ENCODE results near the gene DHX35. TPM values are rescaled to one million over a fixed set of nuclear protein-coding genes. Genes with fewer than 3 reads are reported as not detected.

Gene DHX35
- total and polyA plus RNA-seq, 2 experiments from 2014 or later, result 8.3 to 25.9 TPM

DNA sequence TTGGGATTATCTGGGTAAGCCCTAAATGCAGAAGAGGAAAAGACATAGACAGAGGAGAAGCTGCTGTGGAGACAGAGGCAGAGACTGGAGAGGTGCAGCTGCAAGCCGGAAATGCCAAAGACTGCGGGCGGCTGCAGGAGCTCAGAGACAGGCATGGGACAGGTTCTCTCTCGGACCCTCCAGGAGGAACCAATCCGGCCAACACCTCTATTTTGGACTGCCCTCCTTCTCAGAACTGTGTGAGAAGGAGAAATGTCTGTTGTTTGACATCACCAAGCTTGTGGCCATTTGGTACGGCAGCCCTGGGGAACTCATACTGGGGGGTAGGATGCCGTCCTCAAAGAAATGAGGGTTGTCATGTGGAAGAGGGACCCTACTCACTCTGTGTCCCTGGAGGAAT lies 95.0 kb downstream of the DHX35 start:
- Histone ChIP-seq H3K79me2 (replicated peaks; ENCODE audit: insufficient read depth) (no peaks in the 10 kb centered on the region), H3K27me3 (ENCODE audit: insufficient read depth) (no peaks in the 10 kb centered on the region), H2AFZ (no peak overlapping the region), H3K9me2 (ENCODE audit: insufficient read depth) (no peaks in the 10 kb centered on the region), H3K36me3 (ENCODE audit: insufficient read depth) (no peaks in the 10 kb centered on the region), H3F3A (replicated peaks; ENCODE audit: low read depth) (no peaks in the 10 kb centered on the region), H3K4me1 (ENCODE audit: insufficient read depth) (no peaks in the 10 kb centered on the region), H4K20me1 (replicated peaks; ENCODE audit: insufficient read depth) (no peaks in the 10 kb centered on the region), H3K4me2 (no peak overlapping the region), H3K27ac (ENCODE audit: low read depth) (no peak overlapping the region), H3K4me3 (no peak overlapping the region)
- Mint-ChIP-seq H3K4me1 (no peaks in the 10 kb centered on the region), H3K27me3 (ENCODE audit: insufficient read depth, low read depth, poor library complexity) (no peaks in the 10 kb centered on the region), H3K9me3 (no peaks in the 10 kb centered on the region), H3K4me3 (no peak overlapping the region), H3K36me3 (ENCODE audit: low read depth) (no peaks in the 10 kb centered on the region), H3K27ac (no peak overlapping the region)
- no peak for ATAC-seq
- no peak for TF ChIP-seq CREB1 (CRISPR knock-in tag; IDR thresholded peaks at IDR 0.05; ENCODE audit: low read depth)
- DNase-seq (ENCODE audit: low spot score), result no peak

- H3K27ac Mint-ChIP-seq, result no peak overlapping the region
- Histone ChIP-seq H3F3A (replicated peaks; ENCODE audit: low read depth) (no peaks in the 10 kb centered on the region), H3K27ac (ENCODE audit: low read depth) (no peak overlapping the region), H3K4me2 (no peak overlapping the region), H3K27me3 (ENCODE audit: insufficient read depth) (no peaks in the 10 kb centered on the region), H3K36me3 (ENCODE audit: insufficient read depth) (no peaks in the 10 kb centered on the region), H3K79me2 (replicated peaks; ENCODE audit: insufficient read depth) (no peaks in the 10 kb centered on the region), H3K4me1 (ENCODE audit: insufficient read depth) (no peaks in the 10 kb centered on the region), H3K4me3 (no peak overlapping the region), H2AFZ (no peak overlapping the region), H4K20me1 (replicated peaks; ENCODE audit: insufficient read depth) (no peaks in the 10 kb centered on the region), H3K9me2 (ENCODE audit: insufficient read depth) (no peaks in the 10 kb centered on the region)
- no peak for DNase-seq (ENCODE audit: low spot score)
- no peaks in the 10 kb centered on the region for H3K9me3 Mint-ChIP-seq
- ATAC-seq, result no peak
- H3K4me3 Mint-ChIP-seq, result no peak overlapping the region
- H3K36me3 Mint-ChIP-seq (ENCODE audit: low read depth), result no peaks in the 10 kb centered on the region
- no peaks in the 10 kb centered on the region for H3K4me1 Mint-ChIP-seq
- no peaks in the 10 kb centered on the region for H3K27me3 Mint-ChIP-seq (ENCODE audit: insufficient read depth, low read depth, poor library complexity)
- no peak for TF ChIP-seq ZNF331 (CRISPR knock-in tag; IDR thresholded peaks at IDR 0.05; ENCODE audit: low read depth)
- no peak for TF ChIP-seq EZH2 (IDR thresholded peaks at IDR 0.05; ENCODE audit: low read depth, unreplicated experiment)
- no peak for TF ChIP-seq CREB1 (CRISPR knock-in tag; IDR thresholded peaks at IDR 0.05; ENCODE audit: low read depth)
- no peak for TF ChIP-seq STAT1 (IDR thresholded peaks at IDR 0.05; ENCODE audit: unreplicated experiment)
- no peak for TF ChIP-seq REST (IDR thresholded peaks at IDR 0.05; ENCODE audit: unreplicated experiment)
- no peak for TF ChIP-seq EZH2phosphoT487 (IDR thresholded peaks at IDR 0.05; ENCODE audit: unreplicated experiment)
- TF ChIP-seq CTCF (conservative IDR thresholded peaks at IDR 0.05; ENCODE audit: low read depth in 2 of 2), result no peak
- TF ChIP-seq, protein P1, sequence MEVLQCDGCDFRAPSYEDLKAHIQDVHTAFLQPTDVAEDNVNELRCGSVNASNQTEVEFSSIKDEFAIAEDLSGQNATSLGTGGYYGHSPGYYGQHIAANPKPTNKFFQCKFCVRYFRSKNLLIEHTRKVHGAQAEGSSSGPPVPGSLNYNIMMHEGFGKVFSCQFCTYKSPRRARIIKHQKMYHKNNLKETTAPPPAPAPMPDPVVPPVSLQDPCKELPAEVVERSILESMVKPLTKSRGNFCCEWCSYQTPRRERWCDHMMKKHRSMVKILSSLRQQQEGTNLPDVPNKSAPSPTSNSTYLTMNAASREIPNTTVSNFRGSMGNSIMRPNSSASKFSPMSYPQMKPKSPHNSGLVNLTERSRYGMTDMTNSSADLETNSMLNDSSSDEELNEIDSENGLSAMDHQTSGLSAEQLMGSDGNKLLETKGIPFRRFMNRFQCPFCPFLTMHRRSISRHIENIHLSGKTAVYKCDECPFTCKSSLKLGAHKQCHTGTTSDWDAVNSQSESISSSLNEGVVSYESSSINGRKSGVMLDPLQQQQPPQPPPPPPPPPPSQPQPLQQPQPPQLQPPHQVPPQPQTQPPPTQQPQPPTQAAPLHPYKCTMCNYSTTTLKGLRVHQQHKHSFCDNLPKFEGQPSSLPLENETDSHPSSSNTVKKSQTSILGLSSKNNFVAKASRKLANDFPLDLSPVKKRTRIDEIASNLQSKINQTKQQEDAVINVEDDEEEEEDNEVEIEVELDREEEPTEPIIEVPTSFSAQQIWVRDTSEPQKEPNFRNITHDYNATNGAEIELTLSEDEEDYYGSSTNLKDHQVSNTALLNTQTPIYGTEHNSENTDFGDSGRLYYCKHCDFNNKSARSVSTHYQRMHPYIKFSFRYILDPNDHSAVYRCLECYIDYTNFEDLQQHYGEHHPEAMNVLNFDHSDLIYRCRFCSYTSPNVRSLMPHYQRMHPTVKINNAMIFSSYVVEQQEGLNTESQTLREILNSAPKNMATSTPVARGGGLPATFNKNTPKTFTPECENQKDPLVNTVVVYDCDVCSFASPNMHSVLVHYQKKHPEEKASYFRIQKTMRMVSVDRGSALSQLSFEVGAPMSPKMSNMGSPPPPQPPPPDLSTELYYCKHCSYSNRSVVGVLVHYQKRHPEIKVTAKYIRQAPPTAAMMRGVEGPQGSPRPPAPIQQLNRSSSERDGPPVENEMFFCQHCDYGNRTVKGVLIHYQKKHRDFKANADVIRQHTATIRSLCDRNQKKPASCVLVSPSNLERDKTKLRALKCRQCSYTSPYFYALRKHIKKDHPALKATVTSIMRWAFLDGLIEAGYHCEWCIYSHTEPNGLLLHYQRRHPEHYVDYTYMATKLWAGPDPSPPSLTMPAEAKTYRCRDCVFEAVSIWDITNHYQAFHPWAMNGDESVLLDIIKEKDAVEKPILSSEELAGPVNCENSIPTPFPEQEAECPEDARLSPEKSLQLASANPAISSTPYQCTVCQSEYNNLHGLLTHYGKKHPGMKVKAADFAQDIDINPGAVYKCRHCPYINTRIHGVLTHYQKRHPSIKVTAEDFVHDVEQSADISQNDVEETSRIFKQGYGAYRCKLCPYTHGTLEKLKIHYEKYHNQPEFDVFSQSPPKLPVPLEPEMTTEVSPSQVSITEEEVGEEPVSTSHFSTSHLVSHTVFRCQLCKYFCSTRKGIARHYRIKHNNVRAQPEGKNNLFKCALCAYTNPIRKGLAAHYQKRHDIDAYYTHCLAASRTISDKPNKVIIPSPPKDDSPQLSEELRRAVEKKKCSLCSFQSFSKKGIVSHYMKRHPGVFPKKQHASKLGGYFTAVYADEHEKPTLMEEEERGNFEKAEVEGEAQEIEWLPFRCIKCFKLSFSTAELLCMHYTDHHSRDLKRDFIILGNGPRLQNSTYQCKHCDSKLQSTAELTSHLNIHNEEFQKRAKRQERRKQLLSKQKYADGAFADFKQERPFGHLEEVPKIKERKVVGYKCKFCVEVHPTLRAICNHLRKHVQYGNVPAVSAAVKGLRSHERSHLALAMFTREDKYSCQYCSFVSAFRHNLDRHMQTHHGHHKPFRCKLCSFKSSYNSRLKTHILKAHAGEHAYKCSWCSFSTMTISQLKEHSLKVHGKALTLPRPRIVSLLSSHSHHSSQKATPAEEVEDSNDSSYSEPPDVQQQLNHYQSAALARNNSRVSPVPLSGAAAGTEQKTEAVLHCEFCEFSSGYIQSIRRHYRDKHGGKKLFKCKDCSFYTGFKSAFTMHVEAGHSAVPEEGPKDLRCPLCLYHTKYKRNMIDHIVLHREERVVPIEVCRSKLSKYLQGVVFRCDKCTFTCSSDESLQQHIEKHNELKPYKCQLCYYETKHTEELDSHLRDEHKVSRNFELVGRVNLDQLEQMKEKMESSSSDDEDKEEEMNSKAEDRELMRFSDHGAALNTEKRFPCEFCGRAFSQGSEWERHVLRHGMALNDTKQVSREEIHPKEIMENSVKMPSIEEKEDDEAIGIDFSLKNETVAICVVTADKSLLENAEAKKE (CRISPR knock-in tag; IDR thresholded peaks at IDR 0.05), result no peak
- TF ChIP-seq POLR2AphosphoS5 (IDR thresholded peaks at IDR 0.05; ENCODE audit: low read depth), result no peak
- TF ChIP-seq NANOG (IDR thresholded peaks at IDR 0.05; ENCODE audit: borderline replicate concordance), result no peak
- no peak for TF ChIP-seq ZNF114 (CRISPR knock-in tag; IDR thresholded peaks at IDR 0.05)
Measured at GRCh38 chr20:39057911-39058310, 95.8 kb downstream of the DHX35 start.
